A549 (cell line): ENCODE results near the gene PDZD2.

ENCODE experiments used
- BHLHE40 ChIP-seq: IDR thresholded peaks from 2 replicates; pipeline ENCODE4 v1.6.1; 2012; ENCODE audit warnings: low read depth, low read length, inconsistent platforms
- CHD2 ChIP-seq: fragments of 150-350 bp; IDR thresholded peaks from 2 replicates; pipeline ENCODE4 v1.6.1; 2014; ENCODE audit warnings: low read length; ENCODE audit not compliant: partially characterized antibody
- JUN ChIP-seq, 2 experiments: fragments of >200 bp; sonication (Bioruptor Twin); formaldehyde crosslinking; IDR thresholded peaks; 2 replicates in 1 of 2; 3 replicates in 1 of 2; pipeline ENCODE4 v1.6.1; 2016 to 2017
- MAFK ChIP-seq: fragments of 450-650 bp; IDR thresholded peaks from 2 replicates; pipeline ENCODE4 v1.6.1; 2014; ENCODE audit not compliant: partially characterized antibody
- MAZ ChIP-seq: fragments of 150-350 bp; IDR thresholded peaks from 2 replicates; pipeline ENCODE4 v1.6.1; 2014; ENCODE audit warnings: antibody characterized with exemption, low read depth, low read length, borderline replicate concordance
- PBX3 ChIP-seq: IDR thresholded peaks from 2 replicates; pipeline ENCODE4 v1.6.1; 2012
- POLR2A ChIP-seq: IDR thresholded peaks from 2 replicates; pipeline ENCODE4 v1.6.1; 2012; ENCODE audit warnings: mild to moderate bottlenecking, low read length
- RAD21 ChIP-seq, 2 experiments: fragments of >200 bp in 1 of 2; sonication (Bioruptor Twin) in 1 of 2; formaldehyde crosslinking in 1 of 2; IDR thresholded peaks in 1 of 2; conservative IDR thresholded peaks in 1 of 2; 2 replicates in 1 of 2; 3 replicates in 1 of 2; pipeline ENCODE4 v1.6.1; 2012 to 2018; ENCODE audit warnings: inconsistent platforms in 1 of 2
- RCOR1 ChIP-seq: fragments of 150-350 bp; IDR thresholded peaks from 2 replicates; pipeline ENCODE4 v1.6.1; 2014; ENCODE audit warnings: antibody characterized with exemption, low read length, low read depth
- RFX5 ChIP-seq: fragments of 450-650 bp; IDR thresholded peaks from 2 replicates; pipeline ENCODE4 v1.7.1; 2014; ENCODE audit warnings: antibody characterized with exemption, mild to moderate bottlenecking, moderate library complexity
- SMC3 ChIP-seq: fragments of >200 bp; sonication (Bioruptor Twin); formaldehyde crosslinking; IDR thresholded peaks from 3 replicates; pipeline ENCODE4 v1.6.1; 2018; ENCODE audit warnings: inconsistent platforms
- ZFP36 ChIP-seq: fragments of 450-650 bp; IDR thresholded peaks from 2 replicates; pipeline ENCODE4 v1.6.1; 2014; ENCODE audit warnings: borderline replicate concordance; ENCODE audit not compliant: partially characterized antibody
- TF ChIP-seq, protein P1 (sequence below): IDR thresholded peaks from 2 replicates; pipeline ENCODE4 v1.6.1; 2012
- TF ChIP-seq, protein P2 (sequence below): fragments of >200 bp; sonication (Bioruptor Twin); formaldehyde crosslinking; IDR thresholded peaks from 3 replicates; pipeline ENCODE4 v1.5.1; 2016

DNA sequence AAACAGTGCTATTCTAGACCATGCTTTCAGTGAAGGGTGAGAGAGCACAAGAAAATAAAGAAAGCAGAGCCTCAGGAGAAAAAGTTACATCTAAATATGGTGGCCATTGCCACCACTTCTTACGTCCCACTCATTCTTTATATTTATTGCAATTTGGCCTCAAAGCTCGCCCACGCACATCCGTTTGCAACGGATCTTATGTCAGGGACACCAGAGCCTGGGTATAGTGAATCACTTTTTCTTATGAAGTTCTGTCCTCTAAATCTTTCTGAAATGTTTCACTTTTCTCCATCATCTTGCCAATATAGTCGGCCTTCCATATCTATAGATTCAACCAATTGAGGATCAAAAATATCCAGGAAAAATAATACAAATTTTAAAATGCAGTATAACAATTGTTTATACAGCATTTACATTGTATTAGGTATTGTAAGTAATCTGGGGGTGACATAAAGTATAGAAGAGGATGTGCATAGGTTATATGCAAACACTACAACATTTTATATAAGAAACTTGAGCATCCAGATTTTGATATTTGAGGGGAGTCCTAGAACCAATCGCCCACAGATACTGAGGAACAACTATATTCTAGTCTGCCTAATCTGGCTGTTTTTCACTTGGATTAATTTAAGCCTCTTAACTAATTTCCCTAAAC, 500.0 kb downstream of the PDZD2 start:
- no peak for TF ChIP-seq MAZ
- TF ChIP-seq, protein P1, sequence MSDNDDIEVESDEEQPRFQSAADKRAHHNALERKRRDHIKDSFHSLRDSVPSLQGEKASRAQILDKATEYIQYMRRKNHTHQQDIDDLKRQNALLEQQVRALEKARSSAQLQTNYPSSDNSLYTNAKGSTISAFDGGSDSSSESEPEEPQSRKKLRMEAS = no peak
- TF ChIP-seq PBX3 = no peak
- TF ChIP-seq JUN (IDR thresholded peaks at IDR 0.05) = no peak
- TF ChIP-seq, protein P2, sequence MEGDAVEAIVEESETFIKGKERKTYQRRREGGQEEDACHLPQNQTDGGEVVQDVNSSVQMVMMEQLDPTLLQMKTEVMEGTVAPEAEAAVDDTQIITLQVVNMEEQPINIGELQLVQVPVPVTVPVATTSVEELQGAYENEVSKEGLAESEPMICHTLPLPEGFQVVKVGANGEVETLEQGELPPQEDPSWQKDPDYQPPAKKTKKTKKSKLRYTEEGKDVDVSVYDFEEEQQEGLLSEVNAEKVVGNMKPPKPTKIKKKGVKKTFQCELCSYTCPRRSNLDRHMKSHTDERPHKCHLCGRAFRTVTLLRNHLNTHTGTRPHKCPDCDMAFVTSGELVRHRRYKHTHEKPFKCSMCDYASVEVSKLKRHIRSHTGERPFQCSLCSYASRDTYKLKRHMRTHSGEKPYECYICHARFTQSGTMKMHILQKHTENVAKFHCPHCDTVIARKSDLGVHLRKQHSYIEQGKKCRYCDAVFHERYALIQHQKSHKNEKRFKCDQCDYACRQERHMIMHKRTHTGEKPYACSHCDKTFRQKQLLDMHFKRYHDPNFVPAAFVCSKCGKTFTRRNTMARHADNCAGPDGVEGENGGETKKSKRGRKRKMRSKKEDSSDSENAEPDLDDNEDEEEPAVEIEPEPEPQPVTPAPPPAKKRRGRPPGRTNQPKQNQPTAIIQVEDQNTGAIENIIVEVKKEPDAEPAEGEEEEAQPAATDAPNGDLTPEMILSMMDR = no peak
- TF ChIP-seq RAD21 (conservative IDR thresholded peaks at IDR 0.05 in 1 of 2, IDR thresholded peaks at IDR 0.05 in 1 of 2) = no peak
- no peak for TF ChIP-seq RCOR1
- TF ChIP-seq BHLHE40 = no peak
- TF ChIP-seq SMC3 = no peak
- TF ChIP-seq RFX5 = no peak
- no peak for TF ChIP-seq MAFK
- TF ChIP-seq POLR2A = no peak
- TF ChIP-seq ZFP36 = no peak
- TF ChIP-seq CHD2 = no peak
